ENCODE measurements around the gene GPD1.
"Not testable (repeated sequence)": the region's sequence is repeated elsewhere in the genome, so short reads cannot be mapped to it uniquely, and the experiment has no call there.

Gene GPD1

DNA sequence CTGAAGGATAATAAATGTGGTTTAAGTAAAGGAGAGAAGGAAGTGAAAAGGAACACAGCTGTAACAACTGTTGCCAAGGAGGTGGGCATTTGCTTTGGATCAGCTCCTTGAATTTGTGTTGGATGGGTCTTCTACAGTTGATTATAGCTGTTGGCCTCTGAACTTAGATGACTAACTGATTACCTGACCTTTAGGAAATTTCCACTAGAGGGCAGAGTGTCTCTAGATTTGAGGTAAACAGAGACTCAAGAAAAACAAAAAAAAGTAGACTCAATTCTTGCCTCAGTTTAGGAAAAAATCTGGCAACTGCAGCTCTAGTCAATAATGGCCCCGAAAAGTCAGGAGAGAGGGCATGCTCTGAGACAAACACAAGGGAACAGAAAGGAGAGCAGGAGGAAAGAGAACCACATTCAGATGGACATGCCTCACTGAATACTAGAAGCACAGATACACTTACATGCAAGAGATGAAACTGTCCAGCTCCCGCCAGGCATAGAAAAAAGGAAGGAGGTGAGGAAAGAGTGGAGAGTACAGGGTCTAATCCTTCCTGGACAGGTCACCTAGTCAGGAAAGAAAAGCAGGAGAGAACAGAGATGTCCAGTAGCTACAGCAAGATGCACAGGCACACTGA is 28.8 kb downstream of the GPD1 start:
- DNase-seq = no peak

DNA sequence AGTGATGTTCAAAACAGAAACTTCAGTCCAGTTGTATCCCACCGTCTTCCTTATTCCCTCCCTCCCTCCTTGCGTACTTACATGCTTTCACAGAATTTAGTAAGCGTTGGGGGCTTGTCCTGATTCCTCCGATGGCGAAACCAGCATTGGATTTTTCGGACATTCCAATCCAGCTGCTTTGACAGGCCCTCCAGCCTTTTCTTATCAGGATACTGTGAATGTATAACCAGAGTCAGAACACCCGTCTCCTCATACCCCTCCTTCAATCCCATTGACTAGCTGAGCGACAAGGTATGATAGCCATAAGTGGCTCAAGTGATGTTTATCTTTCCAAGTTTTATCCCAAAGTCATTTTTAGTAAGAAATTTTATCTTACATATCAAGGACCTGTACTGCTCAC is 39.2 kb downstream of the GPD1 start:
- DNase-seq = no peak

DNA sequence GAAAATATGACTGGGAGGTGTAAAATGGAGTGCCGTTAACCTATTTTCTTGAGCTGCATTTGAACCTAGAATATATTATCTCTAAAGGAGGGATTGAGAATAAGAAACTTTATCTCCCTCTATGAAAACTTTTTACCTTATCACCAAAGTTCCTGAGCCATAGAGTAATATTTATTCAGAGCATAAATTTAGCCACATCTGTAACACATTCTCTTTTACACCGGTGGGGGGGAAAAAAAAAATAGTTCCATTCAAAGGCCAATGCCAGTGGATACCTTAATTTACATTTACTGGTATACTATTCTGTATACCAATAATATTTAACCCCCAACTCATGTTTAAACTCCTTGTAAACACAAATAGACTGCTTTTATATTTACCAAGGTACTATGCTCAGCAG is 41.6 kb downstream of the GPD1 start:
- no peak for DNase-seq

DNA sequence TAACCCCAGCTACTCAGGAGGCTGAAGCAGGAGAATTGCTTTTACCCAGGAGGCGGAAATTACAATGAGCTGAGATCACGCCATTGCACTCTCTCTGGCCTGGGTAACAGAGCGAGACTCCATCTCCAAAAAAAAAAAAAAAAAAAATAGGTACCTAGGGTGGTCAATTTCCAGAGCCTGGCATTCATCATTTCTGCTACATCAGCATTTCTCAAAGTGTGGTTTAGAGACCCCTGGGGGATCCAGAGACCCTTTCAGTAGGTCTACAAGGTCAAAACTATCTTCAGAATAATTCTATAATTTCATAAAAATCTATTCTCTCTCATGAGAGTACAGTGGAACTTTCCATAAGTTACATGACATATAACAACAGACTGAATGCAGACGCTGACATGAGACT is 43.5 kb downstream of the GPD1 start:
- DNase-seq = no peak

DNA sequence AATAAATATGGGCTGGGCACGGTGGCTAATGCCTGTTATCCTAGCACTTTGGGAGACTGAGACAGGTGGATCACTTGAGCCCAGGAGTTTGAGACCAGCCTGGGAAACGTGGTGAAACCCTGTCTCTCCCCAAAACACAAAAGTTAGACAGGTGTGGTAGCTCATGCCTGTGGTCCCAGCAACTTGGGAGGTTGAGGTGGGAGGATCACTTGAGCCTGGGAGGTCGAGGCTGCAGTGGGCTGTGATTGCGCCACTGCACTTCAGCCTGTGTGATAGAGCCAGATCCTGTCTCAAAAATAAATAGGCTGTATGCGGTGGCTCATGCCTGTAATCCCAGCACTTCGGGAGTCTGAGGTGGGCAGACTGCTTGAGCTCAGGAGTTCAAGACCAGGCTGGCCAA is 44.2 kb downstream of the GPD1 start:
- not testable (repeated sequence) for DNase-seq

DNA sequence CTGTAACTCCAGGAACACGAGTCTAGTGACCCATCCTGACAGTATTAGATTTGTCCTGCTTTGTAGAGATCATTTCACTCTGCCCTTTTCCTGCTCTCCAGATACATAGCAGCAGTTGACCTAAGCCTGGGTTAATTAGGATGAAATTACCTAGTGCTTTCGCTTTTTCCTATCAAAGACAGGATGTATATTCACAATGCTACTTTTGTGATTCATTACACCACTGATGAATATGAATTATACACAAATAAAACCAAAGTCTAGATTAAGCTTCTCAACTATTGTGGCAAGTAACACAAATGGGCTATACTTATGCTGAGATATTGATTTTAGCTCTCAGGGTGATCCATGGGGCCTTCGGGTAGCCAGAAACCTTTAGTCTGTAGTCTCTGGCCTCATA is 45.5 kb downstream of the GPD1 start:
- DNase-seq = no peak

DNA sequence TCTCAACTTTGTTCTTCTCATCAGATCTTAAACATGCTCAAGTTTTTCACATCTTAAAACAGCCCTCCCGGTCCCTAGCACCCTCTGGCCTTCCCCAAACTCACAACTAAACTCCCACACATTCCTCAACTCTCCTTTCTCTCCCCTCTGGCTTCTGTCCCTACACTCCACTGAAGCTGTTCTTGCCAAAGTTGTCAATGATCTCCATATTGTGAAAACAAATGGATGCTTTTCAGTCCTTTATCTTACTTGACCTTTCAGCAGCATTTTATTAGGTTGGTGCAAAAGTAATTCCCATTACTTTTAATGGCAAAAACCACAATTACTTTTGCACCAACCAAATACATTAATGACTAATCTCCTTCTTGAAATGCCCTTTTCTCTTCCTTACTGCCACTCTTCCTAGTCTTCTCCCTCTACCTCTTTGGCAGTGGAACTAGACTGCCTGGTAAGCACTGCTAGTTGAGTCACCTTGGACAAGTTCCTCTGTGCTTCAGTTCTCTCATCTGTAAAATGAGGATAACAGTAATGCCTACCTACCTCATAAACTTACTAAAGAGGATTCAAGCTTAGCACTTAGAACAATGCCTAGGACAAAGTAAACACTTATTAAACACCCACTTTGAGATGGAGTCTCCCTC is 47.4 kb downstream of the GPD1 start:
- DNase-seq = no peak

DNA sequence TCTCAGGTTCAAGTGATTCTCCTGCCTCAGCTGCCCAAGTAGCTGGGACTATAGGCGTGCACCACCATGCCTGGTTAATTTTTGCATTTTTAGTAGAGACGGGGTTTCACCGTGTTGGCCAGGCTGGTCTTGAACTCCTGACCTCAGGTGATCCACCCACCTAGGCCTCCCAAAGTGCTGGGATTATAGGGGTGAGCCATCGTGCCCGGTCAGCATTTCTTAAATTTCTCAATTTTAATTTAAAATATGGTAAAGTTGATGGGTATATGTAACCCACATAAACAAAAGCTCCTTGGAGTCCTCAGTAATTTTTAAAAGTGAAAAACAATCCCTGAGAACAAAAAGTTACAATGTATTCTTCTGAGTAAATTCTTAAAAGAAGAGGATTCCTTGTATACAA is 51.1 kb downstream of the GPD1 start:
- not testable (repeated sequence) for DNase-seq

DNA sequence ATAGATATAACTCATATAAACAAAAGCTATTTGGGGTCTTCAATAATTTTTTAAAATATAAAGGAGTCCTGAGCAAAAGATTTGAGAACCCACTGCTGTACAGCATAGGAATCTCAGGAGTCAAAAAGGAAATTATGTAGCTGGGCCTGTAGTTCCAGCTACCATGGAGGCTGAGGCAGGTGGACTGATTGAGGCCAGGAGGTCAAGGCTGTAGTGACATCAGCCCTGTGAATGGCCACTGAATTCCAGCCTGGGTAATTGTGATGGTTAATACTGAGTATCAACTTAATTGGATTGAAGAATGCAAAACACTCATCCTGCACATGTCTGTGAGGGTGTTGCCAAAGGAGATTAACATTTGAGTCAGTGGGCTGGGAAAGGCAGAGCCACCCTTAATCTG is 52.8 kb downstream of the GPD1 start:
- DNase-seq = no peak

DNA sequence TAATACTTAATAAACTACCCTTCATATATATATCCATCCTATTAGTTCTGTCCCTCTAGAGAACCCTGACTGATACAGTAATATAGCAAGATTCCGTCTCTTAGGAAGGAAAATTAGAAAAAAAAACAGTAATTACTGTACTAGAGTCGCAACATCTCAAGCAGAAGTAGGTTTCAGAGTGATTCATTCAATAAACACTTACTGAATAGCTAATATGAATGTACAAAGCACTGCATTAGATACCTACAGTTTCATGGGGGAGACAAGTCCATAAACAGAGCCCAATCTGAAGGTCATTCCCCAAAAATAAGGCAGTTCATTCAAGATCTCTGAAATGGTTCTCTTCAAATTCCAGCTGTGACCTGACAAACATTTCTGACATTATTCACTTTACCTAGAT is 53.5 kb downstream of the GPD1 start:
- no peak for DNase-seq

DNA sequence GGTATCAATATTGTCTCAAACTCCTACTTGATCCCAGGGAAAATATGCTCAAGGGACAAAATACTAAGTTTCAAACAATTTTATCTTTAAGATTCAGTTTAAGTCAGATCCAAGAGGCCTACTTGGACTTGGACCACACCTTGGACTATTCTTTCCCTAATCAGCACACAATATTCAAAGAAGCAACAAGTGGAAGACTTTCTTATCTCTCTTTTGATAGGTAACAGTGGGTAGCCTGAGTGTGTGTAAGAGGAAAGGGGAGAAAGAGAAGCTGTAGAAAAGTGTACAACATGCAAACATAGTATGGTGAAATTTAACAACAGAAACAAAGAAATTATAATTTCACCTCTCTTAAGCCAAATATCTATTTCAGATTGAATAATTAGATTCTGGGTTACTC is 56.8 kb downstream of the GPD1 start:
- DNase-seq = no peak

All from CD4-positive, alpha-beta T cell treated with Interleukin-6 for 4 hours (primary cell).